MM.1S (cell line): ENCODE measurements around the gene ARHGEF1.

Experiments used
- DNase-seq: peaks from one replicate; pipeline ENCODE4 v3.0.0-alpha.2; 2015
- H2AFZ ChIP-seq: fragments of 300-600 bp; sonication (generic); 2 replicates; pipeline ENCODE4 v1.6.0; 2016; ENCODE audit warnings: antibody characterized with exemption, low read length
- H3F3A ChIP-seq: fragments of 300-600 bp; sonication (generic); 2 replicates; pipeline ENCODE4 v1.6.1; 2016; ENCODE audit warnings: mild to moderate bottlenecking, antibody characterized with exemption, low read length, moderate library complexity, mixed read lengths; ENCODE audit not compliant: insufficient read depth
- H3K27ac ChIP-seq: fragments of 300-600 bp; sonication (generic); 2 replicates; pipeline ENCODE4 v1.5.1; 2016; ENCODE audit warnings: mild to moderate bottlenecking, low read length
- H3K27me3 ChIP-seq: fragments of 300-600 bp; sonication (generic); replicated peaks from 2 replicates; pipeline ENCODE4 v1.6.0; 2016; ENCODE audit warnings: low read length; ENCODE audit not compliant: insufficient read depth
- H3K36me3 ChIP-seq: fragments of 300-600 bp; sonication (generic); replicated peaks from 2 replicates; pipeline ENCODE4 v1.6.1; 2016; ENCODE audit warnings: mild to moderate bottlenecking, low read length, mixed read lengths; ENCODE audit not compliant: insufficient read depth
- H3K4me1 ChIP-seq: fragments of 300-600 bp; sonication (generic); 2 replicates; pipeline ENCODE4 v1.6.1; 2016; ENCODE audit warnings: low read length, mixed read lengths
- H3K4me2 ChIP-seq: fragments of 300-600 bp; sonication (generic); 2 replicates; pipeline ENCODE4 v1.6.0; 2016; ENCODE audit warnings: low read depth, low read length
- H3K4me3 ChIP-seq: fragments of 300-600 bp; sonication (generic); 2 replicates; pipeline ENCODE4 v1.5.1; 2016; ENCODE audit warnings: low read length, mixed read lengths
- H3K79me2 ChIP-seq: fragments of 300-600 bp; sonication (generic); 2 replicates; pipeline ENCODE4 v1.6.1; 2016; ENCODE audit warnings: mixed run types, low read length, mixed read lengths
- H3K9ac ChIP-seq: fragments of 300-600 bp; sonication (generic); 2 replicates; pipeline ENCODE4 v1.6.1; 2016; ENCODE audit warnings: low read length, mixed read lengths
- H3K9me2 ChIP-seq: fragments of 300-600 bp; sonication (generic); replicated peaks from 2 replicates; pipeline ENCODE4 v1.6.1; 2016; ENCODE audit warnings: mild to moderate bottlenecking, low read length, mixed read lengths; ENCODE audit not compliant: insufficient read depth
- H3K9me3 ChIP-seq: fragments of 300-600 bp; sonication (generic); replicated peaks from 2 replicates; pipeline ENCODE4 v1.6.1; 2016; ENCODE audit warnings: mild to moderate bottlenecking, low read length, mixed read lengths; ENCODE audit not compliant: insufficient read depth
- H4K20me1 ChIP-seq: fragments of 300-600 bp; sonication (generic); 2 replicates; pipeline ENCODE4 v1.6.1; 2016; ENCODE audit warnings: mild to moderate bottlenecking, low read length, moderate library complexity, mixed read lengths; ENCODE audit not compliant: insufficient read depth
- EZH2 ChIP-seq: fragments of 300-600 bp; sonication (generic); optimal IDR thresholded peaks from 2 replicates; pipeline ENCODE3; 2017; ENCODE audit warnings: low read depth, mild to moderate bottlenecking, antibody characterized with exemption, low read length, mixed read lengths
- EZH2phosphoT487 ChIP-seq: fragments of 300-600 bp; sonication (generic); IDR thresholded peaks from 2 replicates; pipeline ENCODE4 v1.6.1; 2018; ENCODE audit warnings: antibody characterized with exemption, low read length
- TF ChIP-seq, protein P1 (sequence below): fragments of 300-600 bp; sonication (generic); IDR thresholded peaks from 2 replicates; pipeline ENCODE4 v1.5.1; 2016; ENCODE audit warnings: antibody characterized with exemption, low read length, mixed read lengths

ARHGEF1 gene

DNA sequence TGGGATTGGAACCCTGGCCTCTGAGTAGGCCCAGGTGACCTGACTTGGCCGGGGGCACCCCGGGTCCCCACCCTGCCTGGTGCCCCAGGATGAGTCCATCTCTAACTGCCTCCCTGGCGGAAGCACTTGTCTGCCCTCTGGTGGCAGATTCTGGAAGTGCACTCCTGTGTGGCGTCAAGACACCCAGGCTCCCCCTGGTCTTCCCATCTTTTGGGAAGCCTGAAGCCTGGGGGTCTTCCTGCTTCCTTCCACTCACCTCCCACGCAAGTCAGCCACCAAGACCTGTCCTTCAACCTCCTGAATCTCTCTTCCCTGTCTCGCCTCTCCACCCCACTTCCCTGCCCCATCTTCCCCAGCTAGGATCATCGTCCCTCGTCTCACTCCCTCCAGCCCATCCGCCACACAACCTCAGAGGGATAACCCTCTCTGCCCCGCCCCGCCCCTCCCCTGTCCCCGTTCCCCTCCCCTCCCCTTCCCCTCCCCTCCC is 68.7 kb downstream of the ARHGEF1 start:
- H3K9ac ChIP-seq: no peak overlapping the region
- H3K4me2 ChIP-seq: peak overlapping the region; percentile 51; the same call in 1 of the 2 replicates
- no peak for TF ChIP-seq EZH2phosphoT487
- TF ChIP-seq EZH2: no peak
- TF ChIP-seq, protein P1, sequence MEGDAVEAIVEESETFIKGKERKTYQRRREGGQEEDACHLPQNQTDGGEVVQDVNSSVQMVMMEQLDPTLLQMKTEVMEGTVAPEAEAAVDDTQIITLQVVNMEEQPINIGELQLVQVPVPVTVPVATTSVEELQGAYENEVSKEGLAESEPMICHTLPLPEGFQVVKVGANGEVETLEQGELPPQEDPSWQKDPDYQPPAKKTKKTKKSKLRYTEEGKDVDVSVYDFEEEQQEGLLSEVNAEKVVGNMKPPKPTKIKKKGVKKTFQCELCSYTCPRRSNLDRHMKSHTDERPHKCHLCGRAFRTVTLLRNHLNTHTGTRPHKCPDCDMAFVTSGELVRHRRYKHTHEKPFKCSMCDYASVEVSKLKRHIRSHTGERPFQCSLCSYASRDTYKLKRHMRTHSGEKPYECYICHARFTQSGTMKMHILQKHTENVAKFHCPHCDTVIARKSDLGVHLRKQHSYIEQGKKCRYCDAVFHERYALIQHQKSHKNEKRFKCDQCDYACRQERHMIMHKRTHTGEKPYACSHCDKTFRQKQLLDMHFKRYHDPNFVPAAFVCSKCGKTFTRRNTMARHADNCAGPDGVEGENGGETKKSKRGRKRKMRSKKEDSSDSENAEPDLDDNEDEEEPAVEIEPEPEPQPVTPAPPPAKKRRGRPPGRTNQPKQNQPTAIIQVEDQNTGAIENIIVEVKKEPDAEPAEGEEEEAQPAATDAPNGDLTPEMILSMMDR: peak; percentile 98
- H3K4me1 ChIP-seq: no peaks in the 10 kb centered on the region
- H3K9me2 ChIP-seq: no peaks in the 10 kb centered on the region
- no peaks in the 10 kb centered on the region for H3K36me3 ChIP-seq
- H2AFZ ChIP-seq: peak overlapping the region; percentile 62; the same call in 1 of the 2 replicates
- H3K79me2 ChIP-seq: no peaks in the 10 kb centered on the region
- no peaks in the 10 kb centered on the region for H3K9me3 ChIP-seq
- H3K27me3 ChIP-seq: no peaks in the 10 kb centered on the region
- H3K27ac ChIP-seq: no peak overlapping the region
- no peaks in the 10 kb centered on the region for H3F3A ChIP-seq
- peak; percentile 82 for DNase-seq
- H4K20me1 ChIP-seq: no peaks in the 10 kb centered on the region
- H3K4me3 ChIP-seq: no peak overlapping the region

DNA sequence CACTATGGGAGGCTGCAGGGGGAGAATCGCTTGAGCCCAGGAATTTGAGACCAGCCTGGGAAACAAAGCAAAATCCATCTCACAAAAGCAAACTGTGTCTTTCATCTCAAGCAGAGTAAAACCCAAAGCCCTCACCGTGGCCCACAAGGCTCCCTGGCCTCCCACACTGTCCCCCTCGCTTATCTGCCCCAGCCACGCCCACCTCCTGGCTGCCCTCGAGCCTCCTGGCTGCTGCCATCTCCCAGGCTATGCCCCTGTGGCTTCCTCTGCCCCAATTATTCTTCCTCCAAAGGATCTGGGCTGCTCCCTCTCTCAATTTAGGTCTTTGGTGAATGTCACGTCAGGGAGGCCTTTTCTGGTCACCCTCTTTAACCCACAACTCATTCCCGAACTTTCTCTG is 72.5 kb downstream of the ARHGEF1 start:
- no peaks in the 10 kb centered on the region for H4K20me1 ChIP-seq
- peaks cover 12% of the 10 kb centered on the region for H3K4me1 ChIP-seq
- H3F3A ChIP-seq: peaks cover 12% of the 10 kb centered on the region; the same call in 1 of the 2 replicates
- no peaks in the 10 kb centered on the region for H3K9me3 ChIP-seq
- no peak overlapping the region for H3K4me2 ChIP-seq
- H3K9ac ChIP-seq: no peak overlapping the region
- H3K4me3 ChIP-seq: no peak overlapping the region
- no peaks in the 10 kb centered on the region for H3K27me3 ChIP-seq
- no peaks in the 10 kb centered on the region for H3K79me2 ChIP-seq
- H3K36me3 ChIP-seq: no peaks in the 10 kb centered on the region
- H3K27ac ChIP-seq: no peak overlapping the region
- no peak for DNase-seq
- TF ChIP-seq EZH2phosphoT487: no peak
- no peak for TF ChIP-seq EZH2
- TF ChIP-seq, protein P1: no peak
- no peak overlapping the region for H2AFZ ChIP-seq
- no peaks in the 10 kb centered on the region for H3K9me2 ChIP-seq

DNA sequence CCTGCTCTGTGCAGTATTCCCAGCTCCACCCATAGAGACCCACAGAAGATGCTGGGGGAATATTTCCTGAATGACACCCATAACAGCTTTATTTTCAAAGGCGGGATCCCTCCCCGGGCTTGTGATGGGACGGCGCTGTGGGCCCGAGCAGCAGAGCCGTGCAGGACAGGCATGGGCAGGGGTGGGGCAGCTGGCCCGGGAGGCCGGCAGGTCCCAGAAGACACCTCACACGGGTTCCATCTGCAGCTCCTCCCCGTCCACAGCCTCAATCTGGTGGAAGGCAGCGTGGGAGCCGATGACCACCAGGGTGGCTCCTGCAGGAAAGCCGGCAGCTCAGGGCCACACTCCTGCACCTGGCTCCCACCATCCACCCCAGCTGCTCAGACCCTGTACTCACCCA is 73.6 kb downstream of the ARHGEF1 start:
- no peak overlapping the region for H2AFZ ChIP-seq
- no peaks in the 10 kb centered on the region for H4K20me1 ChIP-seq
- no peak for DNase-seq
- H3K27me3 ChIP-seq: no peaks in the 10 kb centered on the region
- H3F3A ChIP-seq: peaks cover 12% of the 10 kb centered on the region; the same call in 1 of the 2 replicates
- no peak overlapping the region for H3K27ac ChIP-seq
- H3K4me3 ChIP-seq: no peak overlapping the region
- no peak overlapping the region for H3K9ac ChIP-seq
- no peaks in the 10 kb centered on the region for H3K36me3 ChIP-seq
- peaks cover 12% of the 10 kb centered on the region for H3K4me1 ChIP-seq
- no peak for TF ChIP-seq EZH2phosphoT487
- TF ChIP-seq, protein P1: no peak
- TF ChIP-seq EZH2: no peak
- no peaks in the 10 kb centered on the region for H3K9me3 ChIP-seq
- no peak overlapping the region for H3K4me2 ChIP-seq
- no peaks in the 10 kb centered on the region for H3K9me2 ChIP-seq
- no peaks in the 10 kb centered on the region for H3K79me2 ChIP-seq
